H9 (cell line): ENCODE measurements around the gene SNAI1. TPM values are rescaled to one million over a fixed set of nuclear protein-coding genes. Genes with fewer than 3 reads are reported as not detected.
A peak's percentile ranks its signal among the peaks of the same experiment; 100 is the strongest.

Experiments used
- DNase-seq: peaks from one replicate; pipeline ENCODE4 v3.0.0-alpha.2; 2017
- H2AFZ ChIP-seq: one replicate; pipeline ENCODE4 v1.6.1; 2013; ENCODE audit warnings: mild to moderate bottlenecking, low read length, control low read depth, moderate library complexity
- H2AK5ac ChIP-seq: 2 replicates; pipeline ENCODE4 v1.6.1; 2013; ENCODE audit warnings: low read length, control low read depth, mixed read lengths; ENCODE audit not compliant: insufficient read length
- H2BK120ac ChIP-seq: one replicate; pipeline ENCODE4 v1.6.1; 2013; ENCODE audit warnings: low read depth, mild to moderate bottlenecking, low read length, control low read depth, inconsistent platforms; ENCODE audit not compliant: poor library complexity, severe bottlenecking
- H2BK12ac ChIP-seq: 2 replicates; pipeline ENCODE4 v1.6.1; 2013; ENCODE audit warnings: low read length, control low read depth, mixed read lengths, low read depth; ENCODE audit not compliant: insufficient read length
- H2BK15ac ChIP-seq: 2 replicates; pipeline ENCODE4 v1.6.1; 2013; ENCODE audit warnings: low read depth, low read length, control low read depth
- H2BK20ac ChIP-seq: one replicate; pipeline ENCODE4 v1.6.1; 2013; ENCODE audit warnings: low read depth, mild to moderate bottlenecking, low read length, control low read depth, inconsistent platforms; ENCODE audit not compliant: poor library complexity, severe bottlenecking
- H2BK5ac ChIP-seq: 2 replicates; pipeline ENCODE4 v1.6.1; 2013; ENCODE audit warnings: low read length, control low read depth, mixed read lengths; ENCODE audit not compliant: insufficient read length
- H3K14ac ChIP-seq: 2 replicates; pipeline ENCODE4 v1.6.1; 2013; ENCODE audit warnings: low read length, control low read depth; ENCODE audit not compliant: insufficient read depth
- H3K18ac ChIP-seq: 2 replicates; pipeline ENCODE4 v1.6.1; 2013; ENCODE audit warnings: low read depth, mild to moderate bottlenecking, mixed read lengths, low read length, control low read depth; ENCODE audit not compliant: insufficient read length
- H3K23ac ChIP-seq: 2 replicates; pipeline ENCODE4 v1.6.1; 2013; ENCODE audit warnings: low read length, control low read depth, mixed read lengths, low read depth; ENCODE audit not compliant: insufficient read length
- H3K23me2 ChIP-seq: 2 replicates; pipeline ENCODE4 v1.6.1; 2013; ENCODE audit warnings: low read depth, mild to moderate bottlenecking, mixed read lengths, low read length, control low read depth; ENCODE audit not compliant: insufficient read length, poor library complexity, severe bottlenecking
- H3K27ac ChIP-seq: 2 replicates; pipeline ENCODE4 v1.5.1; 2013; ENCODE audit warnings: low read length, control low read depth, mixed read lengths, low read depth; ENCODE audit not compliant: insufficient read length
- H3K27me3 ChIP-seq: 2 replicates; pipeline ENCODE4 v1.6.1; 2013; ENCODE audit warnings: low read length, control low read depth, inconsistent platforms; ENCODE audit not compliant: insufficient read depth
- H3K4ac ChIP-seq: 2 replicates; pipeline ENCODE4 v1.6.1; 2013; ENCODE audit warnings: low read depth, mild to moderate bottlenecking, control low read depth, inconsistent platforms, low read length, moderate library complexity
- H3K4me1 ChIP-seq: 2 replicates; pipeline ENCODE4 v1.6.1; 2013; ENCODE audit warnings: low read length, control low read depth, inconsistent platforms; ENCODE audit not compliant: insufficient read depth
- H3K4me2 ChIP-seq: 2 replicates; pipeline ENCODE4 v1.6.1; 2013; ENCODE audit warnings: low read length, control low read depth, mixed read lengths; ENCODE audit not compliant: insufficient read length, insufficient read depth
- H3K56ac ChIP-seq: 2 replicates; pipeline ENCODE4 v1.6.1; 2013; ENCODE audit warnings: low read depth, mild to moderate bottlenecking, mixed read lengths, low read length, control low read depth; ENCODE audit not compliant: insufficient read length
- H3K79me1 ChIP-seq: 2 replicates; pipeline ENCODE4 v1.6.1; 2013; ENCODE audit warnings: low read depth, mild to moderate bottlenecking, moderate library complexity, low read length, control low read depth, inconsistent platforms; ENCODE audit not compliant: insufficient read depth, poor library complexity, severe bottlenecking
- H3K79me2 ChIP-seq: 2 replicates; pipeline ENCODE4 v1.6.1; 2013; ENCODE audit warnings: low read length, control low read depth, inconsistent platforms; ENCODE audit not compliant: insufficient read depth
- H3K9ac ChIP-seq: 2 replicates; pipeline ENCODE4 v1.6.1; 2013; ENCODE audit warnings: low read length, control low read depth, mixed read lengths; ENCODE audit not compliant: insufficient read length; ENCODE audit errors: extremely low read depth
- H3K9me3 ChIP-seq: one replicate; pipeline ENCODE4 v1.6.1; 2013; ENCODE audit warnings: low read depth, low read length, inconsistent platforms; ENCODE audit not compliant: control insufficient read depth
- H3T11ph ChIP-seq: one replicate; pipeline ENCODE4 v1.6.1; 2013; ENCODE audit warnings: mild to moderate bottlenecking, low read length, control low read depth, inconsistent platforms
- H4K20me1 ChIP-seq: one replicate; pipeline ENCODE4 v1.6.1; 2013; ENCODE audit not compliant: control insufficient read depth, insufficient read length, insufficient read depth
- H4K5ac ChIP-seq: 2 replicates; pipeline ENCODE4 v1.6.1; 2013; ENCODE audit warnings: low read depth, mild to moderate bottlenecking, mixed read lengths, low read length, control low read depth; ENCODE audit not compliant: insufficient read length
- H4K8ac ChIP-seq: replicated peaks from 2 replicates; pipeline ENCODE4 v1.6.1; 2013; ENCODE audit warnings: low read length, control low read depth, mixed read lengths, low read depth; ENCODE audit not compliant: insufficient read length
- H4K91ac ChIP-seq: 2 replicates; pipeline ENCODE4 v1.6.1; 2013; ENCODE audit warnings: low read depth, mild to moderate bottlenecking, moderate library complexity, mixed read lengths, low read length, control low read depth; ENCODE audit not compliant: insufficient read length
- H3K27ac Mint-ChIP-seq, 3 experiments: 2 replicates in 2 of 3; 3 replicates in 1 of 3; pipeline ENCODE4 v1.8.0; 2020 to 2021; ENCODE audit warnings: mixed read lengths in 3 of 3, mild to moderate bottlenecking in 1 of 3, moderate library complexity in 1 of 3
- H3K27me3 Mint-ChIP-seq: 2 replicates; pipeline ENCODE4 v1.8.0; 2021; ENCODE audit warnings: low read depth, mild to moderate bottlenecking, moderate library complexity, mixed read lengths
- H3K36me3 Mint-ChIP-seq, 3 experiments: 2 replicates in 2 of 3; 3 replicates in 1 of 3; pipeline ENCODE4 v1.8.0; 2020 to 2021; ENCODE audit warnings: low read depth in 3 of 3, mixed read lengths in 3 of 3; ENCODE audit not compliant: insufficient read depth in 1 of 3
- H3K4me1 Mint-ChIP-seq, 2 experiments: 2 replicates each; pipeline ENCODE4 v1.8.0; 2020; ENCODE audit warnings: mixed read lengths in 2 of 2
- H3K4me3 Mint-ChIP-seq, 2 experiments: 2 replicates in 1 of 2; 3 replicates in 1 of 2; pipeline ENCODE4 v1.8.0; 2020 to 2021; ENCODE audit warnings: mild to moderate bottlenecking in 2 of 2, mixed read lengths in 2 of 2, moderate library complexity in 1 of 2
- H3K9me3 Mint-ChIP-seq, 2 experiments: 2 replicates in 1 of 2; 3 replicates in 1 of 2; pipeline ENCODE4 v1.8.0; 2020; ENCODE audit warnings: mild to moderate bottlenecking in 2 of 2, mixed read lengths in 2 of 2, moderate library complexity in 1 of 2
- WGBS: extraction: QIAGEN DNeasy Blood & Tissue Kit; methylation state at CpG from one replicate; pipeline ENCODE4 v1.1.7; 2013; ENCODE audit warnings: missing lambda C conversion rate, low lambda C conversion rate, mixed read lengths; ENCODE audit not compliant: insufficient read length; ENCODE audit errors: extremely low coverage; 5-methylcytosine and 5-hydroxymethylcytosine counted together
- total RNA-seq: library from RNA; stranded (reverse); gene quantifications from 2 replicates; pipeline ENCODE4 v1.2.1, GENCODE V29; 2021
- TF ChIP-seq, protein P1 (sequence below): fragments of 200-600 bp; sonication (generic); conservative IDR thresholded peaks from 3 replicates; pipeline ENCODE4 v1.8.0; 2021; ENCODE audit warnings: antibody characterized with exemption, mild to moderate bottlenecking

Gene SNAI1
- total RNA-seq, 1 experiment from 2014 or later: 7.0 TPM

- H4K91ac ChIP-seq: no peak overlapping the region
- no peak overlapping the region for H3K56ac ChIP-seq
- no peak overlapping the region for H2BK5ac ChIP-seq
- H3K79me1 ChIP-seq: no peaks in the 10 kb centered on the region
- H3K27ac ChIP-seq: no peak overlapping the region
- H3K9me3 ChIP-seq: no peaks in the 10 kb centered on the region
- no peak for DNase-seq
- H3K79me2 ChIP-seq: no peaks in the 10 kb centered on the region; the same call in 1 of the 2 replicates
- no peak overlapping the region for H3K23ac ChIP-seq
- no peak overlapping the region for H2AK5ac ChIP-seq
- H2BK20ac ChIP-seq: no peak overlapping the region
- H3T11ph ChIP-seq: no peak overlapping the region
- no peak overlapping the region for H3K4me2 ChIP-seq
- H3K14ac ChIP-seq: 0 out of 2 replicates have a peak overlapping the region, but pooled peaks have one; percentile 14
- no peak overlapping the region for H3K4ac ChIP-seq
- no peak overlapping the region for H2BK120ac ChIP-seq
- Mint-ChIP-seq H3K36me3 (peaks cover 4 to 20% (median 18%) of the 10 kb centered on the region in 3 experiments; a peak in 6 of 7 replicates), H3K27ac (peak overlapping the region; percentile 30 to 94 (median 67); a peak in 5 of 7 replicates), H3K9me3 (no peaks in the 10 kb centered on the region), H3K27me3 (no peaks in the 10 kb centered on the region; the same call in 1 of the 2 replicates), H3K4me1 (peaks cover 51 to 70% of the 10 kb centered on the region in 2 experiments), H3K4me3 (peak overlapping the region in 1 of 2 experiments; percentile 8; a peak in 1 of 5 replicates)
- H4K20me1 ChIP-seq: peaks cover 2% of the 10 kb centered on the region
- no peaks in the 10 kb centered on the region for H3K27me3 ChIP-seq
- no CpG with 5 or more reads among the region's 9 CpGs for WGBS
- H2AFZ ChIP-seq: no peak overlapping the region
- no peak overlapping the region for H4K8ac ChIP-seq
- H4K5ac ChIP-seq: no peak overlapping the region
- no peaks in the 10 kb centered on the region for H3K23me2 ChIP-seq
- TF ChIP-seq, protein P1, sequence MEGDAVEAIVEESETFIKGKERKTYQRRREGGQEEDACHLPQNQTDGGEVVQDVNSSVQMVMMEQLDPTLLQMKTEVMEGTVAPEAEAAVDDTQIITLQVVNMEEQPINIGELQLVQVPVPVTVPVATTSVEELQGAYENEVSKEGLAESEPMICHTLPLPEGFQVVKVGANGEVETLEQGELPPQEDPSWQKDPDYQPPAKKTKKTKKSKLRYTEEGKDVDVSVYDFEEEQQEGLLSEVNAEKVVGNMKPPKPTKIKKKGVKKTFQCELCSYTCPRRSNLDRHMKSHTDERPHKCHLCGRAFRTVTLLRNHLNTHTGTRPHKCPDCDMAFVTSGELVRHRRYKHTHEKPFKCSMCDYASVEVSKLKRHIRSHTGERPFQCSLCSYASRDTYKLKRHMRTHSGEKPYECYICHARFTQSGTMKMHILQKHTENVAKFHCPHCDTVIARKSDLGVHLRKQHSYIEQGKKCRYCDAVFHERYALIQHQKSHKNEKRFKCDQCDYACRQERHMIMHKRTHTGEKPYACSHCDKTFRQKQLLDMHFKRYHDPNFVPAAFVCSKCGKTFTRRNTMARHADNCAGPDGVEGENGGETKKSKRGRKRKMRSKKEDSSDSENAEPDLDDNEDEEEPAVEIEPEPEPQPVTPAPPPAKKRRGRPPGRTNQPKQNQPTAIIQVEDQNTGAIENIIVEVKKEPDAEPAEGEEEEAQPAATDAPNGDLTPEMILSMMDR: no peak
- no peak overlapping the region for H3K18ac ChIP-seq
- peaks cover 7% of the 10 kb centered on the region; the same call in 1 of the 2 replicates for H3K4me1 ChIP-seq
- H2BK12ac ChIP-seq: no peak overlapping the region
- H3K9ac ChIP-seq: no peak overlapping the region
- no peak overlapping the region for H2BK15ac ChIP-seq
Measured at GRCh38 chr20:49990271-49990720, 7.5 kb downstream of the SNAI1 start.
